ENCODE results near the gene MVK.
"Not testable (repeated sequence)": the region's sequence is repeated elsewhere in the genome, so short reads cannot be mapped to it uniquely, and the experiment has no call there.

Gene MVK

GRCh38 chr12:109588461-109589239 lies 15.1 kb downstream of the MVK start:
- DNase-seq (ENCODE audit: low read depth in 2 of 2, low spot score in 1 of 2) = no peak

- DNase-seq (ENCODE audit: low read depth in 2 of 2, low spot score in 1 of 2) = no peak
Observed at GRCh38 chr12:109589240-109589590, 15.6 kb downstream of the MVK start.

GRCh38 chr12:109589691-109590245 lies 16.2 kb downstream of the MVK start:
- DNase-seq (ENCODE audit: low read depth in 2 of 2, low spot score in 1 of 2) = no peak

- DNase-seq (ENCODE audit: low read depth in 2 of 2, low spot score in 1 of 2) = no peak
Observed at GRCh38 chr12:109590566-109590965, 17.0 kb downstream of the MVK start.

- DNase-seq (ENCODE audit: low read depth in 2 of 2, low spot score in 1 of 2) = no peak
Observed at GRCh38 chr12:109591041-109591440, 17.4 kb downstream of the MVK start.

GRCh38 chr12:109592195-109592904 lies 18.8 kb downstream of the MVK start:
- DNase-seq (ENCODE audit: low read depth in 2 of 2, low spot score in 1 of 2) = no peak

- no peak for DNase-seq (ENCODE audit: low read depth in 2 of 2, low spot score in 1 of 2)
Observed at GRCh38 chr12:109592905-109593272, 19.3 kb downstream of the MVK start.

GRCh38 chr12:109594556-109595317 lies 21.1 kb downstream of the MVK start:
- DNase-seq (ENCODE audit: low read depth in 2 of 2, low spot score in 1 of 2) = no peak

- no peak for DNase-seq (ENCODE audit: low read depth in 2 of 2, low spot score in 1 of 2)
Observed at GRCh38 chr12:109595321-109595902, 21.8 kb downstream of the MVK start.

- no peak for DNase-seq (ENCODE audit: low read depth in 2 of 2, low spot score in 1 of 2)
Observed at GRCh38 chr12:109596418-109597244, 23.0 kb downstream of the MVK start.

- no peak for DNase-seq (ENCODE audit: low read depth in 2 of 2, low spot score in 1 of 2)
Observed at GRCh38 chr12:109597414-109597794, 23.8 kb downstream of the MVK start.

- peak; percentile 22 to 24 for DNase-seq (ENCODE audit: low read depth in 2 of 2, low spot score in 1 of 2)
Observed at GRCh38 chr12:109597795-109598427, 24.3 kb downstream of the MVK start.

GRCh38 chr12:109598428-109598854 lies 24.8 kb downstream of the MVK start:
- no peak for DNase-seq (ENCODE audit: low read depth in 2 of 2, low spot score in 1 of 2)

- no peak for DNase-seq (ENCODE audit: low read depth in 2 of 2, low spot score in 1 of 2)
Observed at GRCh38 chr12:109599087-109599486, 25.5 kb downstream of the MVK start.

GRCh38 chr12:109600481-109600880 lies 26.9 kb downstream of the MVK start:
- DNase-seq (ENCODE audit: low read depth in 2 of 2, low spot score in 1 of 2) = no peak

GRCh38 chr12:109600995-109601394 lies 27.4 kb downstream of the MVK start:
- no peak for DNase-seq (ENCODE audit: low read depth in 2 of 2, low spot score in 1 of 2)

- no peak for DNase-seq (ENCODE audit: low read depth in 2 of 2, low spot score in 1 of 2)
Observed at GRCh38 chr12:109601557-109601956, 28.0 kb downstream of the MVK start.

GRCh38 chr12:109602132-109602531 lies 28.5 kb downstream of the MVK start:
- DNase-seq (ENCODE audit: low read depth in 2 of 2, low spot score in 1 of 2) = not testable (repeated sequence)

- DNase-seq (ENCODE audit: low read depth in 2 of 2, low spot score in 1 of 2) = no peak
Observed at GRCh38 chr12:109604132-109604585, 30.6 kb downstream of the MVK start.

- no peak for DNase-seq (ENCODE audit: low read depth in 2 of 2, low spot score in 1 of 2)
Observed at GRCh38 chr12:109605016-109605415, 31.4 kb downstream of the MVK start.
